ENCODE measurements around the gene MGAT5B. TPM values are rescaled to one million over a fixed set of nuclear protein-coding genes. Genes with fewer than 3 reads are reported as not detected.

Gene MGAT5B
- total RNA-seq, 1 experiment from 2014 or later: 4.4 TPM

GRCh38 chr17:76929601-76930000, 61.4 kb downstream of the MGAT5B start (continued):
- TF ChIP-seq TCF7L2 (IDR thresholded peaks at IDR 0.05; ENCODE audit: borderline replicate concordance, extremely low read depth, insufficient read depth, insufficient read length) (no peak), CBX3 (IDR thresholded peaks at IDR 0.05; ENCODE audit: low read depth) (no peak)

- DNase-seq (ENCODE audit: low read depth, low spot score) (no peak), ATAC-seq (no peak)
- TF ChIP-seq EGR1 (IDR thresholded peaks at IDR 0.05; ENCODE audit: low read depth) (no peak), EZH2phosphoT487 (IDR thresholded peaks at IDR 0.05; ENCODE audit: borderline replicate concordance) (no peak), RAD21 (IDR thresholded peaks at IDR 0.05; ENCODE audit: low read depth) (no peak), TCF7L2 (IDR thresholded peaks at IDR 0.05; ENCODE audit: borderline replicate concordance, extremely low read depth, insufficient read depth, insufficient read length) (no peak), ZNF274 (IDR thresholded peaks at IDR 0.05; ENCODE audit: low read depth, low read length) (no peak), EZH2 (IDR thresholded peaks at IDR 0.05) (no peak), ZFX (IDR thresholded peaks at IDR 0.05) (no peak), SP1 (IDR thresholded peaks at IDR 0.05; ENCODE audit: low read depth) (no peak), CTCF (IDR thresholded peaks at IDR 0.05 in 2 of 3, conservative IDR thresholded peaks at IDR 0.05 in 1 of 3; ENCODE audit: borderline replicate concordance in 1 of 3, insufficient read depth in 1 of 3, low read depth in 2 of 3, low read length in 2 of 3) (no peak), SIN3A (IDR thresholded peaks at IDR 0.05; ENCODE audit: low read depth) (no peak), SRF (IDR thresholded peaks at IDR 0.05; ENCODE audit: low read depth) (no peak), ELF1 (IDR thresholded peaks at IDR 0.05; ENCODE audit: borderline replicate concordance, low read depth) (no peak), MAX (IDR thresholded peaks at IDR 0.05) (no peak)
- H2AFZ ChIP-seq (ENCODE audit: low read depth, low read length, poor library complexity, severe bottlenecking): no peak overlapping the region
- no peak overlapping the region for H3K9ac ChIP-seq (ENCODE audit: low read length)
- H3K27ac ChIP-seq (ENCODE audit: low read depth, low read length): no peak overlapping the region
- intact Hi-C loops (cut with micrococcal nuclease): no loop called here
- H3K4me2 ChIP-seq (ENCODE audit: low read length): no peak overlapping the region
- BruUV-seq (replicated peaks): no TSS peak
- H3K36me3 ChIP-seq (ENCODE audit: control insufficient read depth in 1 of 2, insufficient read depth in 2 of 2, low read length in 2 of 2): no peaks in the 10 kb centered on the region
- POLR2A ChIA-PET: no interaction called here
- H3K27me3 ChIP-seq (ENCODE audit: insufficient read depth, low read length): 0 out of 2 replicates have a peak, but pooled peaks cover 3% of the 10 kb centered on the region
- peaks cover 2 to 4% of the 10 kb centered on the region in 2 experiments; a peak in 3 of 4 replicates for H3K4me1 ChIP-seq (ENCODE audit: control insufficient read depth in 1 of 2, insufficient read depth in 2 of 2, low read length in 2 of 2)
- H3K9me3 ChIP-seq (ENCODE audit: control insufficient read depth in 1 of 2, insufficient read depth in 1 of 2, low read depth in 1 of 2, low read length in 2 of 2): no peaks in the 10 kb centered on the region
- H3K9me2 ChIP-seq (ENCODE audit: insufficient read depth): no peaks in the 10 kb centered on the region
- H4K20me1 ChIP-seq (ENCODE audit: insufficient read depth): no peaks in the 10 kb centered on the region
- RAD21 ChIA-PET (ENCODE audit: low non-redundant PET in 1 of 2, low total read pairs in 2 of 2, uncharacterized antibody in 2 of 2, unreplicated experiment in 2 of 2): no interaction called here
- H3K4me3 ChIP-seq (replicated peaks in 1 of 2; ENCODE audit: low read depth in 1 of 2, low read length in 2 of 2): no peak overlapping the region
- H3K79me2 ChIP-seq (ENCODE audit: insufficient read depth, low read length): no peaks in the 10 kb centered on the region
- CTCF ChIA-PET: no interaction called here
These were observed 61.9 kb downstream of the MGAT5B start for GRCh38 chr17:76930107-76930506.
